PC-9 (cell line): ENCODE results near the gene NDUFA9.

Experiments used
- CTCF ChIP-seq: fragments of 200-600 bp; sonication (generic); conservative IDR thresholded peaks from 2 replicates; pipeline ENCODE4 v1.6.1; 2017; ENCODE audit warnings: mixed run types, antibody characterized with exemption, mild to moderate bottlenecking, moderate library complexity
- EZH2 ChIP-seq: fragments of 200-600 bp; sonication (generic); IDR thresholded peaks from 2 replicates; pipeline ENCODE4 v1.8.0; 2017; ENCODE audit warnings: antibody characterized with exemption, low read depth

- no peak for TF ChIP-seq CTCF
- no peak for TF ChIP-seq EZH2
Observed at GRCh38 chr12:4653691-4654090, 4.8 kb downstream of the NDUFA9 start.
